ENCODE results near the gene NPEPPS.

The NPEPPS gene

DNA sequence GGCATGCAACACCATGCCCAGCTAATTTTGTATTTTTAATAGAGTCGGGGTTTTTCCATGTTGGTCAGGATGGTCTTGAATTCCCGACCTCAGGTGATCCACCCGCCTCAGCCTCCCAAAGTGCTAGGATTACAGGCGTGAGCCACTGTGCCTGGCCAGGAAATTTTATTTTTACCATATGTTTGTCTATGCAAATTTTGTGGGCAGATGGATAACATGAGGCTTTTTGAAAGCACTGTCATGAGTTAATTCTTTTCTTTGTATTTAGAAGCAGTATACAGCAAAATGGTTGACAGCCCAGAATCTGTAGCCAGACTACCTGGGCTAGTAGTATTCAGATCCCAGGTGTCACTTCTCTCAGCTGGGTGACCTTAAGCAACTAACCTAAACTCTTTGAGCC is 110.3 kb downstream of the NPEPPS start:
- Histone ChIP-seq H3K27me3 (ENCODE audit: insufficient read depth, low read length) (no peaks in the 10 kb centered on the region), H3K9ac (ENCODE audit: low read length) (no peak overlapping the region), H3K18ac (ENCODE audit: low read length) (no peak overlapping the region), H2BK120ac (ENCODE audit: insufficient read depth, low read length, poor library complexity) (no peak overlapping the region), H2BK12ac (ENCODE audit: low read length) (no peak overlapping the region), H3K27ac (ENCODE audit: low read depth, low read length) (no peak overlapping the region), H2AK5ac (ENCODE audit: low read length) (no peak overlapping the region), H3K4me2 (ENCODE audit: low read length) (no peak overlapping the region), H3K36me3 (ENCODE audit: control insufficient read depth in 1 of 2, insufficient read depth in 2 of 2, low read length in 2 of 2) (peaks cover 0 to 5% of the 10 kb centered on the region in 2 experiments), H2AFZ (ENCODE audit: insufficient read depth, low read length, poor library complexity) (no peak overlapping the region), H4K12ac (ENCODE audit: low read depth, low read length) (no peak overlapping the region), H3K79me2 (ENCODE audit: control insufficient read depth, insufficient read depth, low read length, poor library complexity) (no peaks in the 10 kb centered on the region), H3K4me3 (ENCODE audit: low read depth, low read length) (no peak overlapping the region), H3K23ac (ENCODE audit: low read length) (no peak overlapping the region), H4K8ac (ENCODE audit: low read depth, low read length) (no peak overlapping the region), H3K9me3 (ENCODE audit: insufficient read depth, low read depth, low read length) (no peaks in the 10 kb centered on the region), H3K4me1 (ENCODE audit: control insufficient read depth in 1 of 2, insufficient read depth in 2 of 2, low read length in 2 of 2) (no peaks in the 10 kb centered on the region), H3K79me1 (ENCODE audit: low read length) (no peaks in the 10 kb centered on the region), H3K4ac (ENCODE audit: low read depth, low read length) (no peak overlapping the region), H3K14ac (ENCODE audit: low read length) (no peak overlapping the region), H2BK5ac (ENCODE audit: low read depth, low read length, poor library complexity) (no peak overlapping the region), H4K91ac (ENCODE audit: low read depth, low read length) (no peak overlapping the region)
- WGBS (ENCODE audit: extremely low coverage, insufficient coverage, insufficient read length): no CpG with 5 or more reads among the region's 4 CpGs
- no peak for DNase-seq

GRCh38 chr17:47643116-47643515 is 112.2 kb downstream of the NPEPPS start:
- H3K4me3 ChIP-seq (ENCODE audit: low read depth, low read length): no peak overlapping the region
- H3K18ac ChIP-seq (ENCODE audit: low read length): no peak overlapping the region
- no peaks in the 10 kb centered on the region for H3K9me3 ChIP-seq (ENCODE audit: insufficient read depth, low read depth, low read length)
- no peak overlapping the region for H3K14ac ChIP-seq (ENCODE audit: low read length)
- no peak overlapping the region for H2AK5ac ChIP-seq (ENCODE audit: low read length)
- H3K9ac ChIP-seq (ENCODE audit: low read length): no peak overlapping the region
- no peaks in the 10 kb centered on the region for H3K4me1 ChIP-seq (ENCODE audit: control insufficient read depth in 1 of 2, insufficient read depth in 2 of 2, low read length in 2 of 2)
- no peaks in the 10 kb centered on the region for H3K36me3 ChIP-seq (ENCODE audit: control insufficient read depth in 1 of 2, insufficient read depth in 2 of 2, low read length in 2 of 2)
- H4K91ac ChIP-seq (ENCODE audit: low read depth, low read length): no peak overlapping the region
- no peaks in the 10 kb centered on the region for H3K79me2 ChIP-seq (ENCODE audit: control insufficient read depth, insufficient read depth, low read length, poor library complexity)
- no peak overlapping the region for H2BK12ac ChIP-seq (ENCODE audit: low read length)
- H2AFZ ChIP-seq (ENCODE audit: insufficient read depth, low read length, poor library complexity): no peak overlapping the region
- H3K27me3 ChIP-seq (ENCODE audit: insufficient read depth, low read length): no peaks in the 10 kb centered on the region
- H2BK5ac ChIP-seq (ENCODE audit: low read depth, low read length, poor library complexity): no peak overlapping the region
- H3K4ac ChIP-seq (ENCODE audit: low read depth, low read length): no peak overlapping the region
- H4K8ac ChIP-seq (ENCODE audit: low read depth, low read length): no peak overlapping the region
- H3K79me1 ChIP-seq (ENCODE audit: low read length): no peaks in the 10 kb centered on the region
- no peak overlapping the region for H3K23ac ChIP-seq (ENCODE audit: low read length)
- no peak overlapping the region for H2BK120ac ChIP-seq (ENCODE audit: insufficient read depth, low read length, poor library complexity)
- H3K4me2 ChIP-seq (ENCODE audit: low read length): no peak overlapping the region
- H4K12ac ChIP-seq (ENCODE audit: low read depth, low read length): no peak overlapping the region
- no peak for DNase-seq
- WGBS (ENCODE audit: extremely low coverage, insufficient coverage, insufficient read length): no CpG with 5 or more reads among the region's 2 CpGs
- no peak overlapping the region for H3K27ac ChIP-seq (ENCODE audit: low read depth, low read length)

DNA sequence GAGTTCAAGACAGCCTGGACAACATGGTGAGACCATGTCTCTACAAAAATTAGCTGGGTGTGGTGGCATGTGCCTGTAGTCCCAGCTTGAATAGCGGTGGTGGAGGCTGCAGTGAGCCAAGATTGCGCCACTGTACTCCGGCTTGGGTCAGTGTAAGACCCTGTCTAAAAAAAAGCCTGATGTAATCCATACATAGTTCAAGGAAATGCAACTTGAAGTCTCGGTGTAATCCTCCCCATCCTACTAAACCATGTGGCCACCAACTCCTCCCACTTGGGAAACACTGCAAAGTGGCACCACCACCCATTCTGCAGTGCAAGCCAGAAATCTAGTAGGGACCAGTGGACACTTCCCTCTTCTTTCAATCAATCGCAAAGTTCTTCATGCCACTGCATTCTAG is 113.4 kb downstream of the NPEPPS start:
- Histone ChIP-seq H3K27ac (ENCODE audit: low read depth, low read length) (no peak overlapping the region), H3K9me3 (ENCODE audit: insufficient read depth, low read depth, low read length) (no peaks in the 10 kb centered on the region), H2BK5ac (ENCODE audit: low read depth, low read length, poor library complexity) (no peak overlapping the region), H3K9ac (ENCODE audit: low read length) (no peak overlapping the region), H3K18ac (ENCODE audit: low read length) (no peak overlapping the region), H3K23ac (ENCODE audit: low read length) (no peak overlapping the region), H3K4me1 (ENCODE audit: control insufficient read depth in 1 of 2, insufficient read depth in 2 of 2, low read length in 2 of 2) (peaks cover 0 to 8% of the 10 kb centered on the region in 2 experiments), H4K12ac (ENCODE audit: low read depth, low read length) (no peak overlapping the region), H4K8ac (ENCODE audit: low read depth, low read length) (no peak overlapping the region), H3K4me3 (ENCODE audit: low read depth, low read length) (no peak overlapping the region), H3K36me3 (ENCODE audit: control insufficient read depth in 1 of 2, insufficient read depth in 2 of 2, low read length in 2 of 2) (no peaks in the 10 kb centered on the region), H2AFZ (ENCODE audit: insufficient read depth, low read length, poor library complexity) (no peak overlapping the region), H3K27me3 (ENCODE audit: insufficient read depth, low read length) (no peaks in the 10 kb centered on the region), H3K14ac (ENCODE audit: low read length) (no peak overlapping the region), H4K91ac (ENCODE audit: low read depth, low read length) (no peak overlapping the region), H3K79me1 (ENCODE audit: low read length) (peaks cover 7% of the 10 kb centered on the region), H2BK12ac (ENCODE audit: low read length) (no peak overlapping the region), H3K4ac (ENCODE audit: low read depth, low read length) (no peak overlapping the region), H2AK5ac (ENCODE audit: low read length) (no peak overlapping the region), H3K79me2 (ENCODE audit: control insufficient read depth, insufficient read depth, low read length, poor library complexity) (peaks cover 7% of the 10 kb centered on the region), H3K4me2 (ENCODE audit: low read length) (no peak overlapping the region), H2BK120ac (ENCODE audit: insufficient read depth, low read length, poor library complexity) (no peak overlapping the region)
- WGBS (ENCODE audit: extremely low coverage, insufficient coverage, insufficient read length): no CpG with 5 or more reads among the region's 5 CpGs
- no peak for DNase-seq

DNA sequence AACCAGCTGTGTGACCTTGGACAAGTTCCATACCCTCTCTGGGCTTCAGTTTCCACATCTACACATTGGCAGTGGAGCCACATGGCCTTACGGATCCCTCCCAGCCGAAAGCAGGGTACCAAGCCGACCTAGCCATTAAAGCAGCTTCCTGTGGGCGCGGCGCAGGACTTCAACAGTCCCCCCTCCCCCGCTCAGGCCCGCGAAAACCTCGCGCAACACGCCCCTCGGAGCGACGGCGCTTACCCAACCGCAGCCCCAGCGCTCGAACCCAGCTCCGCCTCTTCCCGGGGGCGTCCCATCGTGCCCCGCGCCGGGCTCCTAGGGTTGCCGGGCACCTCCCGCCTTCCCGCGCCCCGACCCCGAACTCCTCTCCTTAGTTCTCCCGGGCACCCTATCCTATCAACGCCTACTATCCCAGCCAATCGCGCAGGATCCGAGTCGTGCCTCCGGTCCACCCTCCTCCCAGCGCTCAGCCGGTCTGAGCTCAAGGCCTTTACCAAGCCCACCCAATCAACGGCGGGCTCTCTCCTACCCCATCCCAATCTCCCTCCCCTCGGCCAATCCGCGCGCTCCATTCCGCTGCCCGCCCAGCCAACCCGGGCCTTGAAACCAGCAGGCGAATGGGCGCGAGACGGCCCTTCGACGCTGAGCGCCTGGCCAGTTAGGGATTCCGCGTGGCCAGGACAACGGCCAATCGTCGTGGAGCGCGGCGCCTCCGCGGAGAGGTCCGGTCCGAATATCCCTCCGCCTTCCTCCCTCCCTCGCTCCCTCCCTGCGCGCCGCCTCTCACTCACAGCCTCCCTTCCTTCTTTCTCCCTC is 118.5 kb downstream of the NPEPPS start, which contains the start of gene KPNB1:
Gene KPNB1, plus strand, starts transcription at position 767 of the 819 bp plus-strand sequence. CDS start 326 bp downstream, outside the sequence.
- peak within 1 kb of the TSS; percentile 98 for H2AK5ac ChIP-seq (ENCODE audit: low read length)
- H3K27me3 ChIP-seq (ENCODE audit: insufficient read depth, low read length): no peaks in the 10 kb centered on the region
- WGBS (ENCODE audit: extremely low coverage, insufficient coverage, insufficient read length): no CpG with 5 or more reads among the region's 74 CpGs
- H3K14ac ChIP-seq (ENCODE audit: low read length): peak within 1 kb of the TSS; percentile 99
- peak within 1 kb of the TSS; percentile 100 for H3K18ac ChIP-seq (ENCODE audit: low read length)
- H2BK120ac ChIP-seq (ENCODE audit: insufficient read depth, low read length, poor library complexity): peak within 1 kb of the TSS; percentile 91
- H3K9me3 ChIP-seq (ENCODE audit: insufficient read depth, low read depth, low read length): no peaks in the 10 kb centered on the region
- peak within 1 kb of the TSS; percentile 96 for H3K4ac ChIP-seq (ENCODE audit: low read depth, low read length)
- H3K4me1 ChIP-seq (ENCODE audit: control insufficient read depth in 1 of 2, insufficient read depth in 2 of 2, low read length in 2 of 2): peaks cover 0 to 9% of the 10 kb centered on the region in 2 experiments
- peak within 1 kb of the TSS; percentile 83 for H3K4me3 ChIP-seq (ENCODE audit: low read depth, low read length)
- H2BK12ac ChIP-seq (ENCODE audit: low read length): no peak within 1 kb of the TSS
- H3K23ac ChIP-seq (ENCODE audit: low read length): no peak within 1 kb of the TSS
- peaks cover 13% of the 10 kb centered on the region for H3K79me2 ChIP-seq (ENCODE audit: control insufficient read depth, insufficient read depth, low read length, poor library complexity)
- H3K79me1 ChIP-seq (ENCODE audit: low read length): peaks cover 16% of the 10 kb centered on the region
- peak within 1 kb of the TSS; percentile 86 for H2BK5ac ChIP-seq (ENCODE audit: low read depth, low read length, poor library complexity)
- peaks cover 6 to 10% of the 10 kb centered on the region in 2 experiments for H3K36me3 ChIP-seq (ENCODE audit: control insufficient read depth in 1 of 2, insufficient read depth in 2 of 2, low read length in 2 of 2)
- peak; percentile 100 for DNase-seq
- peak within 1 kb of the TSS; percentile 90 for H3K9ac ChIP-seq (ENCODE audit: low read length)
- H4K91ac ChIP-seq (ENCODE audit: low read depth, low read length): peak within 1 kb of the TSS; percentile 93
- peak within 1 kb of the TSS; percentile 95 for H4K8ac ChIP-seq (ENCODE audit: low read depth, low read length)
- peak within 1 kb of the TSS; percentile 87 for H2AFZ ChIP-seq (ENCODE audit: insufficient read depth, low read length, poor library complexity)
- H3K4me2 ChIP-seq (ENCODE audit: low read length): peak within 1 kb of the TSS; percentile 87
- peak within 1 kb of the TSS; percentile 95 for H3K27ac ChIP-seq (ENCODE audit: low read depth, low read length)
- peak within 1 kb of the TSS; percentile 96 for H4K12ac ChIP-seq (ENCODE audit: low read depth, low read length)

All from trophoblast cell (in vitro differentiated cells and primary cell).